ENCODE results near the gene TSC22D1.

- TF ChIP-seq, protein P1, sequence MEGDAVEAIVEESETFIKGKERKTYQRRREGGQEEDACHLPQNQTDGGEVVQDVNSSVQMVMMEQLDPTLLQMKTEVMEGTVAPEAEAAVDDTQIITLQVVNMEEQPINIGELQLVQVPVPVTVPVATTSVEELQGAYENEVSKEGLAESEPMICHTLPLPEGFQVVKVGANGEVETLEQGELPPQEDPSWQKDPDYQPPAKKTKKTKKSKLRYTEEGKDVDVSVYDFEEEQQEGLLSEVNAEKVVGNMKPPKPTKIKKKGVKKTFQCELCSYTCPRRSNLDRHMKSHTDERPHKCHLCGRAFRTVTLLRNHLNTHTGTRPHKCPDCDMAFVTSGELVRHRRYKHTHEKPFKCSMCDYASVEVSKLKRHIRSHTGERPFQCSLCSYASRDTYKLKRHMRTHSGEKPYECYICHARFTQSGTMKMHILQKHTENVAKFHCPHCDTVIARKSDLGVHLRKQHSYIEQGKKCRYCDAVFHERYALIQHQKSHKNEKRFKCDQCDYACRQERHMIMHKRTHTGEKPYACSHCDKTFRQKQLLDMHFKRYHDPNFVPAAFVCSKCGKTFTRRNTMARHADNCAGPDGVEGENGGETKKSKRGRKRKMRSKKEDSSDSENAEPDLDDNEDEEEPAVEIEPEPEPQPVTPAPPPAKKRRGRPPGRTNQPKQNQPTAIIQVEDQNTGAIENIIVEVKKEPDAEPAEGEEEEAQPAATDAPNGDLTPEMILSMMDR (conservative IDR thresholded peaks at IDR 0.05; ENCODE audit: low read length): no peak
- TF ChIP-seq EZH2phosphoT487 (IDR thresholded peaks at IDR 0.05; ENCODE audit: borderline replicate concordance, low read depth, low read length): no peak
Observed at GRCh38 chr13:44415815-44416214, 160.3 kb downstream of the TSC22D1 start.
